ENCODE measurements around the gene KMT2C.
"Not testable (repeated sequence)": the region's sequence is repeated elsewhere in the genome, so short reads cannot be mapped to it uniquely, and the experiment has no call there.

DNA sequence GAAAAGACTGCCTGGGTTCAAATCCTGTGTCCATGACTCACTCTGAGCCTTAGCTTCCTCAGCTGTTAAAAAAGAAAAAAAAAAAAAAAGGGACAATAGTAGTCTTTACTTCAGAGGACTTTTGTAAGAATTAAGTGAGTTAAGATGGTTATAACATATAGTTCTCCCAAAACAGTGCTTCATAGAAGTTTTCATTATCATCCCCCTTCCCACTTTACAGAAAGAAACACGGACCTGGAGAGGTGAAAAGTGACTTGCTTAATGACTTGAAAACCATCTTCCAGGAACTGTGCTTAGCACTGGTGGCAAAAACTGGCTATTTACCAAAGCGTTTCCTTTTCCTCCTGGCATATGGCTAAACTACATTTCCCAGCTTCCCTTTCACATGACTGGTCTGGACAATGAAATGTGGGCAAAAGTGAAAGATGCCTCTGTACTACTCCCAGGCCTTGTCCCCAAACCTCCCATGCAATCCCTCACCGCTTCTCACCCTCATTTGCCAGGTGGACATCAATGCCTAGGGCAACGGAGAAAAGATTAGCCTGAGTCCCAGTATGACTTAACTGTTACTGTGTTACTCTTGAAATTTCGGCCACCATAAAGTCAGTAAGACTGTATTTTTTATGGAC lies 49.6 kb downstream of the KMT2C start:
- TF ChIP-seq, protein P1, sequence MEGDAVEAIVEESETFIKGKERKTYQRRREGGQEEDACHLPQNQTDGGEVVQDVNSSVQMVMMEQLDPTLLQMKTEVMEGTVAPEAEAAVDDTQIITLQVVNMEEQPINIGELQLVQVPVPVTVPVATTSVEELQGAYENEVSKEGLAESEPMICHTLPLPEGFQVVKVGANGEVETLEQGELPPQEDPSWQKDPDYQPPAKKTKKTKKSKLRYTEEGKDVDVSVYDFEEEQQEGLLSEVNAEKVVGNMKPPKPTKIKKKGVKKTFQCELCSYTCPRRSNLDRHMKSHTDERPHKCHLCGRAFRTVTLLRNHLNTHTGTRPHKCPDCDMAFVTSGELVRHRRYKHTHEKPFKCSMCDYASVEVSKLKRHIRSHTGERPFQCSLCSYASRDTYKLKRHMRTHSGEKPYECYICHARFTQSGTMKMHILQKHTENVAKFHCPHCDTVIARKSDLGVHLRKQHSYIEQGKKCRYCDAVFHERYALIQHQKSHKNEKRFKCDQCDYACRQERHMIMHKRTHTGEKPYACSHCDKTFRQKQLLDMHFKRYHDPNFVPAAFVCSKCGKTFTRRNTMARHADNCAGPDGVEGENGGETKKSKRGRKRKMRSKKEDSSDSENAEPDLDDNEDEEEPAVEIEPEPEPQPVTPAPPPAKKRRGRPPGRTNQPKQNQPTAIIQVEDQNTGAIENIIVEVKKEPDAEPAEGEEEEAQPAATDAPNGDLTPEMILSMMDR (IDR thresholded peaks at IDR 0.05; ENCODE audit: low read depth, low read length, missing input control) = not testable (repeated sequence)
- TF ChIP-seq SP1, RXRA, RAD21 (IDR thresholded peaks at IDR 0.05): not testable (repeated sequence)
- TF ChIP-seq, protein P2, sequence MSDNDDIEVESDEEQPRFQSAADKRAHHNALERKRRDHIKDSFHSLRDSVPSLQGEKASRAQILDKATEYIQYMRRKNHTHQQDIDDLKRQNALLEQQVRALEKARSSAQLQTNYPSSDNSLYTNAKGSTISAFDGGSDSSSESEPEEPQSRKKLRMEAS (IDR thresholded peaks at IDR 0.05) = not testable (repeated sequence)
- TF ChIP-seq, protein P3, sequence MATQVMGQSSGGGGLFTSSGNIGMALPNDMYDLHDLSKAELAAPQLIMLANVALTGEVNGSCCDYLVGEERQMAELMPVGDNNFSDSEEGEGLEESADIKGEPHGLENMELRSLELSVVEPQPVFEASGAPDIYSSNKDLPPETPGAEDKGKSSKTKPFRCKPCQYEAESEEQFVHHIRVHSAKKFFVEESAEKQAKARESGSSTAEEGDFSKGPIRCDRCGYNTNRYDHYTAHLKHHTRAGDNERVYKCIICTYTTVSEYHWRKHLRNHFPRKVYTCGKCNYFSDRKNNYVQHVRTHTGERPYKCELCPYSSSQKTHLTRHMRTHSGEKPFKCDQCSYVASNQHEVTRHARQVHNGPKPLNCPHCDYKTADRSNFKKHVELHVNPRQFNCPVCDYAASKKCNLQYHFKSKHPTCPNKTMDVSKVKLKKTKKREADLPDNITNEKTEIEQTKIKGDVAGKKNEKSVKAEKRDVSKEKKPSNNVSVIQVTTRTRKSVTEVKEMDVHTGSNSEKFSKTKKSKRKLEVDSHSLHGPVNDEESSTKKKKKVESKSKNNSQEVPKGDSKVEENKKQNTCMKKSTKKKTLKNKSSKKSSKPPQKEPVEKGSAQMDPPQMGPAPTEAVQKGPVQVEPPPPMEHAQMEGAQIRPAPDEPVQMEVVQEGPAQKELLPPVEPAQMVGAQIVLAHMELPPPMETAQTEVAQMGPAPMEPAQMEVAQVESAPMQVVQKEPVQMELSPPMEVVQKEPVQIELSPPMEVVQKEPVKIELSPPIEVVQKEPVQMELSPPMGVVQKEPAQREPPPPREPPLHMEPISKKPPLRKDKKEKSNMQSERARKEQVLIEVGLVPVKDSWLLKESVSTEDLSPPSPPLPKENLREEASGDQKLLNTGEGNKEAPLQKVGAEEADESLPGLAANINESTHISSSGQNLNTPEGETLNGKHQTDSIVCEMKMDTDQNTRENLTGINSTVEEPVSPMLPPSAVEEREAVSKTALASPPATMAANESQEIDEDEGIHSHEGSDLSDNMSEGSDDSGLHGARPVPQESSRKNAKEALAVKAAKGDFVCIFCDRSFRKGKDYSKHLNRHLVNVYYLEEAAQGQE (IDR thresholded peaks at IDR 0.05) = not testable (repeated sequence)

Data from liver (tissue), 3 donors.